ENCODE measurements around the gene PLXNA4.

Gene PLXNA4

DNA sequence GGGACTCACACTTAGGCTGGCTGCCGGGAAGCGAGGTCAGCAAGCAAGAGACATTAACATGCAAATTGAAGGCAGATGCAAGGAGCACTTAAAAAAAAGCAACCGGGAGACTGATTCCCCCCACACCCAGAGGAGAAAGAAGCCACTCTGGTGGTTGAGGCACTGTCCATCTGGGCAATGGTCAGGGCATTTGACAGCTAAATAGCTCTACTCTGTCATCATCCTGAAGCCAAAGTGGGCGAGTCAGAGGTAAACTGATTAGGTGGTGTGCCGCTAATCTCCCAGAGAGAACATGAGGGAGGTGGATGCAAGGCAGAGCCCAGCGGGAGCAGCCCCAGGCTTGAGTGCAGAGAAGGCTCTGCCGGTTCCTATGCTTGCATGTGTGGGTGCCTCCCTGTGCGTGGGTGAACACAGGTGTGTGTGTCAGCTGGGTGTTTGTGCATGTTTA, 100.6 kb downstream of the PLXNA4 start:
- in situ Hi-C loops (cut with HindIII; ENCODE audit: low sequenced_read_pairs), result no loop called here

DNA sequence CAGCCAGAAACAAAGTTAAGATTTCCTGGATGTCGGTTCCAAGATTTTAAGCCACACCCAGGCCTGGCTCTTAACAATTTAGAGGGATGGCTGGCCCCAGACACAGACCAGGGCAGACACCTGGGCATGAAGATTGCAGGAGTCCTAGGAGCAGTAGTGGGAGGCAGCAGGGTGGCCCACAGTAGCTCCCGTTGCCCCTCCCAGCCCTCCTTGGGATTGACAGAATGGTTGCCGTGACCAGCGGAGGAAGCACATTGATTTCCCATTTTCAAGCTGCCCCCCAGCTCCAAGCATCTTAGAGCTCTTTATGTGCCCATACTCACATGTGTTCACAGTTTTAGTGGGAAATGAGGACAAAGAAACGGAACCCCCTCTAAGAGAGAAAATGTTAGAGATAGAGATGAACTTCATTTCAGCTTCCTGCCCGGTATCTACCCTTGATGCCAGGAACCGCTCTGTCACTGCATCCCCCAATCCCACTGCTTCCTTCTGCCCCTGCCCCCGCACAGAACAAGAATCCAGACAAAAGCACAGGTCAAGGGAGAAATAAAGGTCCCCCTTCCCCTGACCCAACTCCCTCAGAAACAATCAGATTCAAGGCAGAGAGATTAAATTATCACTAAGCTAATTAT, 101.1 kb downstream of the PLXNA4 start:
- in situ Hi-C loops (cut with HindIII; ENCODE audit: low sequenced_read_pairs), result no loop called here

DNA sequence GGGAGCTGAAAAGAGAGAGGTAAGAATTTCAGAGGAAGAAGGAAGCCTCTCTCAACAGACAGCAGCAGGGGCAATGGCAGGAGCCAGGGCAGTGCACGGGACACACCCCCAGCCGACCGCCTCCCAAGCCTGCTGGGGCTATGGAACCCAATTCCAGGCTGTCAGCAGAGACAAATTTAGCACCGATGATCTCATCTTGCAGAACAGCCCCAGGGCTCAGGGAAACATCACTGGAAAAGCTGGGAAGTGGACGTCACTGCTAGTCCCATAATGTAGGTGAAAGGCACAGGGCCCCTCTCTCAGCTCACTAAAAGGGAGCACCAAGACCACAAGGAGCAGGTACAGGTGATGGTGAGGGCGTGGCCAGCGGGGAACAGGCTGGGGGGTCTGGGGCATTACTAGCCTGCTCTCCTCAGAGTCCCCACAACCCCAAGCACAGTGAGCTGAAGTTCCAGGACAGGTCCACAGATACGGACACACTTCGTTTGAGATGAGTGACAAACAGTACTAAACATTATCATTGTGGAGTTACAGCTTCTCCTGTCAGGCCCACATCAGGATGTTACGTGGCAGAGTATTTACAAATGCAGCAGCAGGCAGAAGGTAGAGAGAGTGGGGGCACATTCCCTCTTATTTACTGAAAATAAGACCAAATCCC, 103.7 kb downstream of the PLXNA4 start:
- in situ Hi-C loops (cut with HindIII; ENCODE audit: low sequenced_read_pairs), result no loop called here

DNA sequence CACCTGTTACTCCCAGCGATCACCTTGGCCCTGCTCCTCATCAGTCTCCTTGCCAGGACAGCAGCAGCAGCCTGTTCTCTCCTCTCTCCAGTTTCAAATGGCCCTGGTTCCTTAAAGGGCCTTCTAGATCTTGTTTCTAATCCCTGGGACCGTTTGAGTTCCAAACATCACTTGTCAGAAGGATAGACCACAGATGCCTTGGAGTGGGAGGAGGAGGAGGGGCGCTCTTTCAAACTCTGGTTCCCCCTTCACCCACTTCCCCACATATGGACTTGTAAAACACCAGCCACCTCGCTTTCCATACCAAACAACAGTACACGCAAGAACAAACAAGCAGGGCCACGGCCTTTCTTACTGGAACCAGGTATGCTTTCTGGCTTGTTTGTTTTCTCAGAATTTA, 104.8 kb downstream of the PLXNA4 start:
- in situ Hi-C loops (cut with HindIII; ENCODE audit: low sequenced_read_pairs), result no loop called here

DNA sequence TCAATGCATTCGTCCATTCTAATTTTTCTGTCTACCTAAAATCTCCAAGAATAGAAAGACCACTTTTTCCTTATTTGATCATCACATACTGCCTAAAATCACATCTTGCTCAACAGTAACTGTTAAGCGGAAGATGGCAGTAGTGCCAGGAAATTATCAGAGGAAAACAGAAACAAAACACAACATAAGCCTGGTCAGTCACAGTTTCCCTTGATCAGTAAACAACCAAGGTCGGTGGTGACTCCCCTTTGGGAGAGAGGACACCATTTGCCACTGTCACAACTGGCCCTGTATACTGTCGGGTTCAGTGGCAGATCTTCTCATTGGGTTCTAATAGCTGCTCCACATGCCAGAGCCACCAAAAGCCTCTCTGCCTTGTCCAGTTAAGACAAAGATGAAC, 106.6 kb downstream of the PLXNA4 start:
- in situ Hi-C loops (cut with HindIII; ENCODE audit: low sequenced_read_pairs), result no loop called here

DNA sequence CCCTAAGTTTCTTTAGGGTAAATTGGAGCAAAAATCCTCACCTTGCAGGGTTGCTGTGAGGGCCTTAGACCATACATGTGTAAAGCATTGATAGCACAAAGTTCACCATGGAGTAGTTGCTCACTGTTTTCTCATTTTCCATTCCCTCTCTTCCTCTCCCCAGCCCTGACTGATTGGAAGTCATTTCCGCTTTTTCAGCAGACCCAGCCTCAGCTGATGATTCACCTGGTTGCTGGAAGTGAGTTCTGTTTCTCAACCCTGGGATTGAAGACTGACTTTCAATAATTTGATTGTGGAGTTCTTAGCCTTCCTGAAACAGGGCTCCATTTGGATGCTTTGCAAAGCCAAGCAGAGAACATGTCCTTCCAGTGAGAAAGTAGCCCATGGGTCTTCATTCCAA, 107.0 kb downstream of the PLXNA4 start:
- in situ Hi-C loops (cut with HindIII; ENCODE audit: low sequenced_read_pairs), result no loop called here

DNA sequence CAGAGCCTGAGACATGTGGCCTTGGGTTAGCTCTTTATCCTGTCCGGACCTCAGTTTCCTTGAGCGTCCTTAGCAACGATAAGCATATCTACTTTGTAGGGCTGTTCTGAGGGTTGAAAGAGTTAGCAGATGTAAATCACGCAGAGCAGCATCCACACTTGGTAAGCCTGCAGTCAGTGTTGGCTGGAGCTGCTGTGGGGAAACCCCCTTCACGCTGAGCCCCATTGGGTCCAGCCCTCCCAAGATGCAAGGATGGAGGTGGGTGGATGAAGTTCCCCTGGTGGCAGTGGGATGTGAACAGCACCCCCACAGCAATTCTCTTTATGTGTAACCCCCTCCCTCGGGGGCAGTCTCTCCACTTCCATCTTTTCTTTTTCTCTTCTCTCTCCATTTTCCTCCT, 109.9 kb downstream of the PLXNA4 start:
- in situ Hi-C loops (cut with HindIII; ENCODE audit: low sequenced_read_pairs), result no loop called here

DNA sequence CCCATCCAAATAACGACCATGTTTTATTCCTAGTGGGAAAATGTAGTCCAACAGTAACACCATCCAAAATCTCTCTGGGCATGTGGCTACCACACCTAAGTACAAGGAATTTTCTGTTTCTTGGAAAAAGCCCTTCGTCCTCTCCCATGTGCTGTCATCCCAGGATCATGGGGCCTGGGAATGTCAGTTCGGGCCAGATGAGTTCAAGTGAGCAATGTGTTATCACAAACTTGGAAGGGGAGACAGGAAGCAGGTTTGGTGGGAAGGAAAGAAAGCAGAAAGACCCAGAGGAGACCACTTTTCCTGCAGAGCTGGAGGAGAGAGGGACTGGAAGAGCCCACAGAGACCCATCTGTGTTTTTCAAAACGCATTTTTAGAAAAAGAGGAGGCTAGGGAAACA, 110.8 kb downstream of the PLXNA4 start:
- in situ Hi-C loops (cut with HindIII; ENCODE audit: low sequenced_read_pairs), result no loop called here

DNA sequence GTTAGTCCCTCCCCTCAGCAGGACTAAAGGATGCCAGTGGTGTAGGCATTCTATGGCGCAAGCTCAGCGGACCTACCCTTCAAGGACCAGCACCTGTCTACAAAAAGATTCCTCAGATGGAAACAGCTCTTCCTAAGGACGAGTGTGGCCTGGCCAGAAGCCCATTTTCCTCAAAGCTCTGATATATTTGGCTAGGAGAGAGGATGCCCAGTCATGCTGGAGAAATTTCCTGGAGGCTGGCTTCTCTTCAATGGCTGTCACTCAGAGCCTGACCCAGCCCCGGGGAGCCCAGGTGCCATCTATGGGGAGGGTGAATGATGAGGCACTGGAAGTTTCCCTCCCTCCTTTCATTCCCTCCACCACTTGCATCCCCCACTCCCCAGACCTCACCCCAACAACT, 111.5 kb downstream of the PLXNA4 start:
- in situ Hi-C loops (cut with HindIII; ENCODE audit: low sequenced_read_pairs), result no loop called here

DNA sequence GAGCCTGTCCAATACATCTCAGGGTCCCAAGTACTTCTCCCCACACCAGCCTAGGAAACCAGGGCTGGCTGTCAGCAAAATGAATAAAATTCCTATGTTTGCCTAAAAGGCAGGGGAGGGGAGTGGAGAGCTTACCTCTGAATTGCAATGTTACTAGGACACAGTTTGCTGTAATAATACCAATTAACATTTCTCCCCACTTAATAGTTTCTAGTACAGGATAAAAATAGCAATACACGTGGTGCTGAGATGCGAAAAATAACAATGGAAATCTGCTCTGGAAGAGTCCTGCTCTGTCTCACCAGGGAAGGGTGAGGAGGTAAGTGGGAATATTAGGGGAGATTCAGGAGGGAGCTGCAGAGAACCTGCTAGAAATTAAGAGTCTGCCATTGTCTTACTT, 112.3 kb downstream of the PLXNA4 start:
- in situ Hi-C loops (cut with HindIII; ENCODE audit: low sequenced_read_pairs), result no loop called here

DNA sequence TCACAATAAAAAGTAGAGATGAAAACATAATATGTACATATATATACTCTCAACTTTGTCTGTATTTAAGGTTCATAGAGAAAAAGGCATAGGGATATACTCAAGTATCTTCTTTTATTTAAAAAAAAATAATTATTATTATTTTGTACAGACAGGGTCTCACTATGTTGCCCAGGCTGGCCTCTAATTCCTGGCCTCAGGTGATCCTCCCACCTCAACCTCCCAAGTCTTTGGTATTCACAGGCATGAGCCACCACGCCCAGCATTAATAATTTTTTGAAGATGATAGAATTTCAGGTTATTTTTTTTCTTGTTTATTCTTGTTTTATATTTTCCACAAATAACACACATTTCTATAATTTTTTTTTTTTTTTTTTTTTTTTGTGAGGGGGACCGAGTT, 113.8 kb downstream of the PLXNA4 start:
- in situ Hi-C loops (cut with HindIII; ENCODE audit: low sequenced_read_pairs), result no loop called here

DNA sequence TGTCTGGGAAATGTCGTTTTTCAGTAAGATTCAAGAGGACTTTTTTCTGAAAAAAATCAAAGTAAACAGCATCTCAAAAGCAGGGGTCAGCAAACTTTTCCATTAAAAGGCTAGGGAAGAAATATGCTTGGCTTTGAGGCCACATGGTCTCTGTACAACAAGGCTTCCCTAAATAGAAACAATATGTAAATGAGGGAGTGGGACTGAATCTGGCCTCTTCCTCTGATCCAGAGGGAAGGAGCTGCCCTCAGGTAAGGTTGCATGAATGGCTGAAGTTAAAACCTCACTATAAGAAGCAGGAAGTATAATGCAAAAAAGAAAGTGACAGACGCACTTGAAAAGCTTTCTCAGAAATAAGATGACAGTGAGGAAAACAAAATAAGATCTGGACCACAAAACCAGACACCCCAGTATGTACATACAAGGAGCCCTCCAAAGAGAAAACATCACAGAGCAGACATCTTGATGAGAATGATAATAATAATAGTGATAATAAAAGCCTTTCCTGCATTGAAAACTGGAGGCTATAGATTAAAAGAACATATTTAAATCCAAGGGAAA, 115.2 kb downstream of the PLXNA4 start:
- in situ Hi-C loops (cut with HindIII; ENCODE audit: low sequenced_read_pairs), result no loop called here

DNA sequence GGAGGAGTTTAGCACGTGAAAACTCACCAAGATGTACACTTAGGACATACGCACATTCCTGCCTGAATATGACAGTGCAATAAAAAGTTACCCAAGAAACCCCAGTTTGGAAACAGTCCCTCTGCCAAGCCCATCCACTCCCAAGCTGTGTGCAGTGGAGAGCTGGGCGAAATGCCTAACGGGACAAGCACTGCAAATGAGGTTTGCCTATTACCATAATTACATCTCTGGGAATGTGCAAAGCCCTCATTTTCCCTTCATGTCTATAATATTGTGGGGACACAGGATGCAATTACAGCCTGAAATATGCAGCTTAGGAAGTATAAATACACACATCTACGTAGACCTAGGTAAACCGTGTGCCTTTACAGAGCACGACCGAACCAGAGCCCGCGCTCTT, 117.5 kb downstream of the PLXNA4 start:
- in situ Hi-C loops (cut with HindIII; ENCODE audit: low sequenced_read_pairs), result no loop called here

DNA sequence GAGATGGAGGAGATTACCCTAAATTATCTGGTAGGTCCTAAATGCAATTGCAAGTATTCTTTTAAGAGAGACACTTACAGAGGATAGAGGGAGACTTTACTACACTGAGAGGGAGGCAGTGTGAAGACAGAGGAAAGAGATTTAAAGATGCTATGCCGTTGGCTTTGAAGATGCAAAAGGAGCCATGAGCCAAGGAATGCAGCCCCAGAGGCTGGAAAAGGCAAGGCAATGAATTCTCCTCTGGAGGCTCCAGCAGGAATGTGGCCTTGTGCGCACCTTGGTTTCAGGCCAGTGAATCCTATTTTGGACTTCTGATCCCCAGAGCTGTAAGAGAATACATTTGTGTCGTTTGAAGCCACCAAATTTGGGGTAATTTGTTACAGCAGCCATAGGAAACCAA, 118.6 kb downstream of the PLXNA4 start:
- in situ Hi-C loops (cut with HindIII; ENCODE audit: low sequenced_read_pairs), result no loop called here

DNA sequence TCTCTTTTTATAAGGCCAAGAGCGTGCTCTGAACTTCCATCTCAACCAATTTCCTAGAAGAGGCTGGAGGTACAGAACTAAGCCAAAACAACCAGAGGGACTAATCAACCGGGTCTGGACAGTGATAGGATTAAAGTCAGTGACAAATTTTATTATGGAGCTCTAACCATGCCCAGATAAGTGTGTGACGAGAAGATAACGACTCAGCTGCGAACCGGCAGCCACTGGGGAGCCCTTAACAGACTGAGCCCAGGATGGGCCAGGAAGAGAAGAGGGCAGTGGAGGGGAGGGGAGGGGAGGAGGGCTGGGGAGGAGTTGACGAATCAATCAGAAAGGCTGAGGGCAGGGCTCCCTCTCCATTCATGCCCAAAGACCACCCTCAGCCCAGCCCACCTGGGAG, 119.9 kb downstream of the PLXNA4 start:
- in situ Hi-C loops (cut with HindIII; ENCODE audit: low sequenced_read_pairs), result no loop called here

DNA sequence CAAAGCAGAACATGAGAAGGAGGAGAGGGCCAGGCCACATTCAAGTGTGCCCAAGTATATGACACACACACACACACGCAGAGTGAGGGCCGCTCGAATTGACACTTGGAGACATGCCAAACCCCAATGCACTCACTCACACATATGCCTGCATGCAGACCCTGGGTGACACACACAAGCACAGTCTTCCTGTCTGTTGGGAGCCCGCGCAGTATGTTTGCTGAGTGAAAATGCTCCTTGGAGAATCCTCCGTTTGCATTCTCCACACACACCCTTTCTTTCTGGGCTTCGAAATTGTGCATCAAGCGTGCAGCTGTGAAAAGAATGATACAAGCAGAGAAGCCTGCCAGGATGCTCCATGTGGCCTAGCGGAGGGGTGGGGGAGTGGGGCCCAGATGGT, 120.9 kb downstream of the PLXNA4 start:
- in situ Hi-C loops (cut with HindIII; ENCODE audit: low sequenced_read_pairs), result no loop called here

DNA sequence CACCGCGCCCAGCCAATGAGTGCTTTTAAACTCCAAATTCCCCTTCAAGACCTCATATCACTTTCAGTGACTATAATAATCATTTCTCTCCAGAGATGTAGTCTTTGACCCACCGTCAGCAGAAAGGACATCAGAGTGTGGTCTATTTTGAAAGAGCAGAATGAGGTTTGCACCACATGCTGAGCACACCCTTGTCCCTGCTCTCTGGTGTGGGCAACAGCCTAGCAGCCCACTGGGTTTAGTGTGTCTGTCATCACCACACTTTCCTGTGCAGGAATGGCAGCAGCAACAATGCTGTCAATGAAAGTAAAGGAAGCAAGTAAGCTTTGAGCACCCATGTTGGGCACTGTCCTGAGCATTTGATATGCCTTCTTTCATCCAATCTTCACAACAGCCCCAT, 122.4 kb downstream of the PLXNA4 start:
- in situ Hi-C loops (cut with HindIII; ENCODE audit: low sequenced_read_pairs), result no loop called here

DNA sequence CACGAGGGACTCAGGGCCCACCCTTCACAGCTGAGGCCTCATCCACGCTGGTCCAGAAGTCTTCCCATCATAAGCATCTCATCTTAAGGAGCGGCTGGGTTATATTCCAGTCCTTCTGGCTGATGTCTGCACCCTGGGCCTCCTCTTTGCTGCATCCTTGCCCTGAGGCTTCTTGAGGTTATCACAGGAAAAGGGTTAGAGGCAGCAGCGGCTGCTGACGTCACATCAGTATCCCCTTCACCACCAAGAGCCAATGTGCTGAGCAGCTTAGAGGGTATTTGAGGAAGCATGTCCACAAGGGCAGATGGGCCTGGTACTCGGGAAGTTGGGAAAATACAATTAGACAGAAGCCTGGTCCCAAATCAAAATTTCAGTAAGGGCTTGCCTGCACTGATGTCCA, 125.1 kb downstream of the PLXNA4 start:
- in situ Hi-C loops (cut with HindIII; ENCODE audit: low sequenced_read_pairs), result no loop called here

DNA sequence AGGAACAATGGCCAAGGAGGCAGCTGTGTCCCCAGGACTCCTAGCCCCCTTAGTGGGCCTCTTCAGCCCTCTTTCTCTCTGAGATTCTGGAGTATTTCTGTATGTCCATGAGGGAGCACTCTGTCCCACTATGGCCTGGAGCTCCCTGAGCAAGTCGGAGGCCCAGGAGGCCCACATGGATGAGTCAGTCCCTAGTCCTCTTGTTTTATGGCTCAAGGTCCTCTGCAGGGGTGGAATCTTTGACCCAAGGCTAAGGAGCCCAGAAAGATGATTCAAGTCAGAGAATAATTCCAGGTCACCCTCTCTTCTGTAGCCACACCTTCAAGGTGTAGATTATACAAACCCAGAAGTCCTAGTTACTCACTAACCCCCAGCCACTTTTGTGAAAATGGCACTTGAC, 125.6 kb downstream of the PLXNA4 start:
- in situ Hi-C loops (cut with HindIII; ENCODE audit: low sequenced_read_pairs), result no loop called here

DNA sequence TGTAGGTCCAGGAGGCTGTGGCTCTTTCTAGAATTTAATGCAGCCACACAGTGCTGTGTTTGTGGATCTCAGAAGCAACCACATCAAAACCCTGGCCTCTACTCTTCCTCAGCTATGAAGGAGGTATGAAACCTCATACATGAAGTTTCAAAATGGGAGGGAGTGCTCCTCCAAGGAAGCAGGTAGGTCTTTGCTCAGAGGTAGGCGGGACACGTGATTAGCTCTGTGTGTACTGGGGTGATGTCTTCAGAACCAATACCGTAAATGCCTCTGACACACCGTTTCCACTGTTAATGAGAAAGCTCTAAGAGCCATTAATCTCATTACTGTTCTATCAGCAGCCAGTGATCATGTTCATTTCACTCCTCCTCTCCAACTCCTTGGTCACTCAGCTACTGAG, 126.1 kb downstream of the PLXNA4 start:
- in situ Hi-C loops (cut with HindIII; ENCODE audit: low sequenced_read_pairs), result no loop called here

DNA sequence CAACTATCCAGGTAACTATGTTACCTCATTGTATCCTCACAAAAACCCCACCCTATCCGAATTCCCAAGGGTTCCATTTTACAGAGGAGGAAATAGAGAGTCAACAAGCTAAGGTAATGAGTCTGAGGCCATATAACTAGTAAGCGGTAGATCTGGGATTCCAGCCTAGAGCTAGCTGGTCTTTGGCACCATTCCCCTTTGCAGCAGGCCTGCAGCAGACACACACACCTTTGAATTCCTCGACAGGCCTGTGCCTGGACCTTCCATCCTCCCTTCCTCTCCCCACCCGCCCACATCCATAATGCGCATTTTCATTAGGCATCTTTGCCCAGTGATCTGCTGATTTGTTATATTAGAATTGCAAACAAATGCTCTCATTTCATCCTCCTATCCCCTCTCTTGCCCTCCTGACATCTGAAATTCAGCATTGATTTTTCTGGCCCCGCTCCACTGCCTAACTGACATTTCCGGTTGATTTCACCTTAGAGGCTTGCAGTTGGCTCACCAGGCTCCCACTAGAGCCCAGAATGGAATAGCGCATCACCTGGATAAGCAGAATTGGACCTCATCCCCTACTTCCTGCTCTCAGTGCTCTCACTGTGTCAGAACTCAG, 129.5 kb downstream of the PLXNA4 start:
- in situ Hi-C loops (cut with HindIII; ENCODE audit: low sequenced_read_pairs), result no loop called here

DNA sequence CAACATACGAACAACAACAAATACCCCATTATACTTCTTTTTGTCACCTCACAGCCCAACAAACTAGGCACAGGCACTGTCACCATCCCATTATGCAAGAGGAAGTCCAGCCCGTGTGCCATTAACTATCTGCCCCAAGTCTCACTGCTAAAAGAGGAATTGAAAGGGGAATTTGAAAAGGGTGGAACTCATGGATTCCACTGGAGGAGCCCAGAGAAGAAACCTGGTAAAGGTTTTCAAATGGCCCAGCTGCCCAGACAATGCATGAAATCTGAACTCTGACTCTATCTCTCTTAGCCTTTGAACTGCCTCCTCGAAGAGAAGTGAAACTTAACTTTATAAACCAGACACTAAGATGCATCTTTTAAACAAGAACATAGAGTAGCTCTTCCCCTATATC, 130.0 kb downstream of the PLXNA4 start:
- in situ Hi-C loops (cut with HindIII; ENCODE audit: low sequenced_read_pairs), result no loop called here

Data from DLD1 (cell line).